Measurements from ENCODE around the gene SLC6A11.

SLC6A11 gene

GRCh38 chr3:10845001-10845761 is 29.2 kb downstream of the SLC6A11 start:
- DNase-seq = no peak

- no peak for DNase-seq
These were observed 30.0 kb downstream of the SLC6A11 start for GRCh38 chr3:10845839-10846656.

GRCh38 chr3:10846657-10846975 is 30.6 kb downstream of the SLC6A11 start:
- no peak for DNase-seq

GRCh38 chr3:10848261-10848660 is 32.2 kb downstream of the SLC6A11 start:
- no peak for DNase-seq

GRCh38 chr3:10852066-10852808 is 36.2 kb downstream of the SLC6A11 start:
- no peak for DNase-seq

- no peak for DNase-seq
These were observed 39.2 kb downstream of the SLC6A11 start for GRCh38 chr3:10855083-10855870.

GRCh38 chr3:10855871-10856662 is 40.0 kb downstream of the SLC6A11 start:
- no peak for DNase-seq

GRCh38 chr3:10857235-10857634 is 41.2 kb downstream of the SLC6A11 start:
- no peak for DNase-seq

- DNase-seq = no peak
These were observed 42.1 kb downstream of the SLC6A11 start for GRCh38 chr3:10858091-10858490.

- DNase-seq = no peak
These were observed 51.4 kb downstream of the SLC6A11 start for GRCh38 chr3:10867384-10867783.

GRCh38 chr3:10869460-10869859 is 53.4 kb downstream of the SLC6A11 start:
- DNase-seq = no peak

- DNase-seq = no peak
These were observed 54.3 kb downstream of the SLC6A11 start for GRCh38 chr3:10870296-10870695.

GRCh38 chr3:10873415-10873814 is 57.4 kb downstream of the SLC6A11 start:
- DNase-seq = no peak

GRCh38 chr3:10875914-10876313 is 59.9 kb downstream of the SLC6A11 start:
- no peak for DNase-seq

- no peak for DNase-seq
These were observed 60.6 kb downstream of the SLC6A11 start for GRCh38 chr3:10876661-10877060.

- DNase-seq = no peak
These were observed 66.8 kb downstream of the SLC6A11 start for GRCh38 chr3:10882851-10883250.

GRCh38 chr3:10883478-10884234 is 67.6 kb downstream of the SLC6A11 start:
- DNase-seq = no peak

GRCh38 chr3:10887015-10887414 is 71.0 kb downstream of the SLC6A11 start:
- no peak for DNase-seq

GRCh38 chr3:10888518-10889090 is 72.6 kb downstream of the SLC6A11 start:
- DNase-seq = no peak

- no peak for DNase-seq
These were observed 73.4 kb downstream of the SLC6A11 start for GRCh38 chr3:10889206-10889960.
